T-helper 17 cell (primary cell): ENCODE measurements around the gene CREBBP. TPM values are rescaled to one million over a fixed set of nuclear protein-coding genes. Genes with fewer than 3 reads are reported as not detected.
A peak's percentile ranks its signal among the peaks of the same experiment; 100 is the strongest.

Experiments used
- ATAC-seq: fragments of 150-1000 bp; cut with Tn5 transposase; 2 replicates; pipeline ENCODE4 v1.10.0; 2021; ENCODE audit warnings: mild to moderate bottlenecking, moderate library complexity
- DNase-seq, 3 donors: peaks; one replicate each; pipeline versions ENCODE4 v3.0.0 to v3.0.0-alpha.2; 2020 to 2021
- H3K9me3 ChIP-seq: one replicate; pipeline ENCODE4 v1.7.0; 2013; ENCODE audit warnings: low read length, mild to moderate bottlenecking; ENCODE audit not compliant: control insufficient read depth, poor library complexity, severe bottlenecking
- H3K27ac Mint-ChIP-seq: one replicate; pipeline ENCODE4 v1.8.0; 2022; ENCODE audit warnings: mild to moderate bottlenecking, moderate library complexity, mixed read lengths
- H3K27me3 Mint-ChIP-seq: one replicate; pipeline ENCODE4 v1.8.0; 2022; ENCODE audit warnings: mixed read lengths
- H3K36me3 Mint-ChIP-seq: one replicate; pipeline ENCODE4 v1.8.0; 2022; ENCODE audit warnings: low read depth, mixed read lengths
- H3K4me1 Mint-ChIP-seq: one replicate; pipeline ENCODE4 v1.8.0; 2022; ENCODE audit warnings: mild to moderate bottlenecking, mixed read lengths
- H3K4me3 Mint-ChIP-seq: one replicate; pipeline ENCODE4 v1.8.0; 2022; ENCODE audit warnings: mild to moderate bottlenecking, moderate library complexity, mixed read lengths
- total RNA-seq, 4 donors: library from RNA in 2 of 4; stranded (reverse) in 2 of 4; gene quantifications; one replicate each; pipeline ENCODE4 v1.2.3 and lab custom pipeline; 2022 to 2026

Gene CREBBP
- total RNA-seq, 2 donors from 2014 or later: 158 to 173 TPM

DNA sequence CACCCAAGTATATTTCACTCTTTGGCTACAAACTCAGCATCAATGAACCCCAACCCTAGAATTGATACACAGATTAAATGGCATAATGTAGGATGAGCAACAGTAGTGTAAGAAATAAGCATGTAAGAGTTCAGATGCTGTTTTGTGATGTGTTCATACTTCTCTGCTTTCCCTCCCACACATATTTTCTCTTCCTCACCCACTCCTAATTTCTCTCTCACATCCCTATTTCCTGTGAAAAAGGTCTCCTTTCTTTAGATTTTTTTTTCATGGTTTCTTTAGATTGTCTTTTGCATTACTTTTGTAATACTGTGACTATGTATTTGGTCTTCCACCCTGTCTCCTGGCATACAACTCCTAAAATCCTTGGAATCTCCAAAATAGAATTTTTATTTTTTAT, 21.7 kb downstream of the CREBBP start:
- no peak overlapping the region for H3K27ac Mint-ChIP-seq
- no peaks in the 10 kb centered on the region for H3K9me3 ChIP-seq
- no peak overlapping the region for H3K4me3 Mint-ChIP-seq
- H3K27me3 Mint-ChIP-seq: no peaks in the 10 kb centered on the region
- DNase-seq (no peak), ATAC-seq (no peak)
- peaks cover 60% of the 10 kb centered on the region for H3K4me1 Mint-ChIP-seq
- H3K36me3 Mint-ChIP-seq: no peaks in the 10 kb centered on the region

DNA sequence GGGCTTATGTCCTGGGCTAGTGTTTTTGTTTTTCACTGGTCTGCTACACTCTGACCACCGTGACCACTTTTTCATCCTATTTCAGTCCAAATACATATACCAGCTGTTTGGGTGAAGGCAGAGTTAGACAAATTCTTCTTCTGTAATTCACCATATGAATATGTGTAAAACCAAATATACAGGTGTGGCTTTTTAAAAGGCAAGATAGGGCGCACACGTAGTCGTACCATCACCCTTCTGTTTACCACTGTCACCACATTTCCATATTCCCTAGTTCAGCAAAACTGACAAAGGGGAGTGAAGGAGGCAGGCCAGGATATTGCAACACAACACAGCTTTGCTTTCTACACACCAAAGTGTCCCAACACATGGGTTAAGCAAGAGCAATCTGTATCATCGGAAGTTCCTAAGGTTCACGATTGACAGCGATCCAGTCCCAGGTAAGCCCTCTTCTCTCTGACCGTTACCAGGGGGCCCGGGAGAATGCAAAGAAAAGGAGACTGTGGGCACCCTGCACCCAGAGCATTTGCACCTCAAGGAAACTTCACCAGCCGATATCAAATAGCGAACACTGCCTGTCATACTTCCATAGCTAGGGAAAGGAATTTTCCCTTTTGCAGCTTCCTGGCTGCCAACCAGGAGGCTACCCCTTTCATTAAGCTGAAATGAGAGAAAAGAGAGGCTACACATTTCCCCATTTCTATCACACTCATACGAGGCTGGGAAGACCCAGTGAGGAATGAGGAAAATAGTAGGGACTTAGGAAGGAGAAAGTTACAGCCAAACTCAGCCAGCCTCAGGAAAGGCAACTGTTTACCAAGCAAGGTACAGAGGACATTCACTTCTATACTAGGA, 23.1 kb downstream of the CREBBP start:
- ATAC-seq: no peak
- DNase-seq: no peak

DNA sequence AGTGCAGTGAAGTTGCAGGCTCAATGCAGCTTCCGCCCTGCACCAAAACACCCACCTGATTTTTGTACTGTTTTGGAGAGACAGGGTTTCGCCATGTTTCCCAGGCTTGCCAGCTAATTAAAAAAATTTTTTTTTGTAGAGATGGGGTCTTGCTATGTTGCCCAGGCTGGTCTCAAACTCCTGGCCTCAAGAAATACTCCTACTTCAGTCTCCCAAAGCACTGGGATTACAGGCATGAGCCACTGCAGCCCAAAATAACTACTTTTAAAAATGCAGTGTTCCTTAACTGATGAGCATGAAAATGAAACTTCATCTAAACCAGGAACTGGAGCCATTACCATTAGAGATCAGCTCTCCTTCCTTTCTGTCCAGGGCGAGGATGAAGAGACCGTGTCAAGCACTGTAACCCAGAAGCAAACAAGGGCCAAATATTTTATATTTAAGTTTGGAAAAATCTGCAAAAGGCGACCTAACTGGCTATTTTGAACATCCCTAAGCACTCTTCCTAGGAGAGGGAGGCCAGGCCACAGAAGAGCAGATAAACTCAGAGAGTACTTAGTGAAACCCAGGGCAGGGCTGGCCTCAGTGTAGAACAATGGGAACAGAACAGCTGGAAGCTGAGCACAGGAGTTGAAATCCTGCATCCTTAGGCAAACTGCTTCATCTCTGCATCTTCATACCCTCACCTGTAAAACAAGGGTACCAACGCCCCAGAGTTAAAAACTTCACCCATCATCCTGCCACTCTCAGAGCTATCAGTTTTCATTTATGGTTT, 24.0 kb downstream of the CREBBP start:
- no peaks in the 10 kb centered on the region for H3K9me3 ChIP-seq
- DNase-seq: no peak
- peak overlapping the region; percentile 29 for H3K27ac Mint-ChIP-seq
- peaks cover 51% of the 10 kb centered on the region for H3K4me1 Mint-ChIP-seq
- H3K4me3 Mint-ChIP-seq: peak overlapping the region; percentile 5
- ATAC-seq: no peak
- H3K27me3 Mint-ChIP-seq: no peaks in the 10 kb centered on the region
- no peaks in the 10 kb centered on the region for H3K36me3 Mint-ChIP-seq

More for the DNA sequence above, 23.1 kb downstream of the CREBBP start:
- no peaks in the 10 kb centered on the region for H3K27me3 Mint-ChIP-seq
- peaks cover 54% of the 10 kb centered on the region for H3K4me1 Mint-ChIP-seq
- peak overlapping the region; percentile 54 for H3K27ac Mint-ChIP-seq
- peak overlapping the region; percentile 33 for H3K4me3 Mint-ChIP-seq
- no peaks in the 10 kb centered on the region for H3K9me3 ChIP-seq
- H3K36me3 Mint-ChIP-seq: no peaks in the 10 kb centered on the region

DNA sequence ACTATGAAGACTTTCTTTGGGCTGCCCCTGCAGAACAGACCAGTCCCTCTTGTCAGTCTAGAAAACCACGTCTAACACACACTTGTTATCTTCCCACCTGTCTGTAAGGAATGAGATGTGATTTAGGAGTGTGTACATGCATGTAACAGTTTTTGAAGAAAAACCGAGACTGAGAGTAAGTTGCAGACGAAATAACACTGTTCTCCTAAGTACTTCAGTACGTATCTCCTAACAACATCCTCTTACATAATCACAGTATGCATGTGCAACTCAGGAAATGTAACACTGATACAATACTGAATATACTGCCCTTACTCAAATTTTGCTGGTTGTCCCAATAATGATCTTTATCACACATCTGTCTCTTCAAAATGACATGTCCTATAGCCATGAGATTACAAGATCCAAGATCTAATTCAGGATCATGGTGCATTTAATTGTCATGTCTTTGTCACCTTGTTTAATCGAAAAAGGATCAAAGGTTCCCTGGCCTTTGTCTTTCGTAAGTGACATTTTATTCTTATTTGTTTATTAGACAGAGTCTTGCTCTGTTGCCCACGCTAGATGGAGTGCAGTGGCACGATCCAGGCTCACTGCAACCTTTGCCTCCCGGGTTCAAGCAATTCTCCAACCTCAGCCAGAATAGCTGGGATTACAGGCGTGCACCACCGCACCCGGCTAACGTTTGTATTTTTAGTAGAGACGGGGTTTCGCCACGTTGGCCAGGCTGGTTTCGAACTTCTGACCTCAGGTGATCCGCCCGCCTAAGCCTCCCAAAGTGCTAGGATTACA, 25.6 kb downstream of the CREBBP start:
- H3K9me3 ChIP-seq: no peaks in the 10 kb centered on the region
- Mint-ChIP-seq H3K4me1 (peaks cover 50% of the 10 kb centered on the region), H3K27me3 (no peaks in the 10 kb centered on the region), H3K27ac (peak overlapping the region; percentile 57), H3K4me3 (no peak overlapping the region), H3K36me3 (no peaks in the 10 kb centered on the region)
- DNase-seq (no peak), ATAC-seq (no peak)

DNA sequence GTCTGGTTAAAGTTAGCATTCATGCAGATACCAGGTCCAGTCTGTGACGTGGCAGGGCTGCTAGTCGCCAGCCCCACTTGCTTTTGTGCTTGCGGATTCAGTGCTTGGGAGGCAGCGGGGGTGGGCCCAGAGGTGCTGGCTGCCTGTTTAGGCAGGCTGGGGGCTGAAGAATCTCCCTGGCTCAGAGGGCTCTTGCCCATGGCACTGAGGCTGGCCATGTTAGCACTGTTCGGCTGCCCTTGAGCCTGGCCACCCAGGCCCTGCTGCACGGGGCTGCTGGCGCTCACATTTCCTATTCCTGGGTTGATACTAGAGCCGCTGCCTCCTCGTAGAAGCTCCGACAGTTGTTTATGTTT, 30.0 kb downstream of the CREBBP start:
- no peaks in the 10 kb centered on the region for H3K27me3 Mint-ChIP-seq
- H3K4me1 Mint-ChIP-seq: peaks cover 31% of the 10 kb centered on the region
- ATAC-seq: no peak
- peaks cover 2% of the 10 kb centered on the region for H3K36me3 Mint-ChIP-seq
- no peaks in the 10 kb centered on the region for H3K9me3 ChIP-seq
- no peak overlapping the region for H3K27ac Mint-ChIP-seq
- no peak for DNase-seq
- H3K4me3 Mint-ChIP-seq: no peak overlapping the region

DNA sequence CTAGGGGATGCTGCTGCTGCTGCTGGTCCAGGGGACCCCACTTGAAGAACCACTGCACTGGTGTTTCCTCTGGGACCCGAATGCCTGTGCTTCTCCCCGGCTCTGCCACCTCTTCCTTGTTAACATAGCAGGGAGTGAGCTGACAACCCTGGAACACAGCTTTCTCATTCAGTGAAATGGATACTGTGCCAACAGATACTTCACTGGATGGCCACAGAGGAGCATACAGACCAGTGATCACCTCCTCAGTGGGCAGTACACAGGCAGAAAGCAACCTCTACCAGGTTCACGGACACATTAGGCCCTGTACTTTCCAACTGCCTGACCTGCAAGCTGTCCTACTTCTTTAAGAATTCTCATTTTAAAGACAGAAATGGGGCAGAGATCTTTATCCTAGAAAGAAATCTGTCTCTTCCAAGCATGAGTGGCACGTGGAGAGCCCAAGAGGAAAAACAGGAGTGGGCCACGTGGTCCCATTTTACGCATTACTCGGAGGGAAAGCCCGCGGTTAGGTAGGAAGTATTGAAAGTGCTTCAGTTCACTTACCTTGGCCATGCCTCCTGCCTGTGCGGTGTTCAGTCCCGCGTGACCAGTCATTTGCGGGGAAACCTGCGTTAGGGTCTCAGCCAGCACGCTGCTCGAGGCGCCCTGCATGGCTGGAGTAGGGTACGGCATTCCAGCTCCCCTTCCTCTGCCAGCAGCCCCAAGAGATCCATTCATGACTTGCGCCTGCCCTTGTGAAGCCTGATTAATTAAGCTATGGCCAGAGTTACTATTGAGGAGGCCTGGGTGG, 30.6 kb downstream of the CREBBP start:
- H3K4me3 Mint-ChIP-seq: no peak overlapping the region
- no peaks in the 10 kb centered on the region for H3K9me3 ChIP-seq
- peaks cover 33% of the 10 kb centered on the region for H3K4me1 Mint-ChIP-seq
- DNase-seq: no peak
- no peak overlapping the region for H3K27ac Mint-ChIP-seq
- no peak for ATAC-seq
- no peaks in the 10 kb centered on the region for H3K27me3 Mint-ChIP-seq
- H3K36me3 Mint-ChIP-seq: peaks cover 2% of the 10 kb centered on the region

DNA sequence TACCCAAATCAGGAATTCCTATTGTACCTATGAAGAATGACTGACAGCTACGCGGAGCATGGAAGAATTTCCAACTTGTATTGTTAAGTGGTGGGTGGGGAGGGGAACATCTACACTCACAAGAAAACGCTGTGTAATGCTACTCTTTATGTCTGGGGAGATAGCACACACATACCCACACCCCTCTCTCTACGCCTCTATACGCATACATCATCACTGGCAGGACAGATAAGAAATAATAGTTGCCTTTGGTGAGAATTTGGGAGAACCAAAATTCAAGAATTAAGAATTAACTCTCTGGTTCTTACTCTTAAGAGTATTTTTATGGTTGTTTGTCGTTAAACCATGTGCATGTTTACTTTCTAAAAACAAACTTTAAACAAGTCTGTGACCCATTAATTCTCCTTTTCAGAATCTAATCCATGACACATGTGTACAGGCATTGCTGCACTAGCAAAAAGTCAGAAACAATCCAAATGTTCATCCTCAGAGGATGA, 33.9 kb downstream of the CREBBP start:
- Mint-ChIP-seq H3K27me3 (no peaks in the 10 kb centered on the region), H3K36me3 (peaks cover 2% of the 10 kb centered on the region), H3K4me3 (no peak overlapping the region), H3K27ac (no peak overlapping the region), H3K4me1 (peaks cover 26% of the 10 kb centered on the region)
- H3K9me3 ChIP-seq: no peaks in the 10 kb centered on the region
- no peak for DNase-seq
- ATAC-seq: no peak

DNA sequence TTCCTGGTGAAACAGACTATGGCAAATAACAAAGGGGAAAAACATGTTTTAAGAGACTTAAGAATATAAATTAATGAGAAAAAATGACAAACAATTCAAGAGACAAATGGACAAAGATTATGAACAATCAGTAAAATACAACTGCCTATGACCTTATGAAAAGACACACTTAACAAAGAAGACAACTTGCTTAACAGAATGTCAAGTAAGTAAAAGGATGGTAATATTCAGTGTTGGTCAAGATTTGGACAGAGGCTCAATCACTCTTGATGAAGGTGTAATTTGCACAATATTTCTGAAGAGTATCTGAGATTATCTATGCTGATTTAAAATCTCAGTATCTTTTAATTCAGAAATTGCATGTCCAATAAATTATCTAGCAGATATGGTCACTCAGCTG, 34.4 kb downstream of the CREBBP start:
- Mint-ChIP-seq H3K4me3 (no peak overlapping the region), H3K27me3 (no peaks in the 10 kb centered on the region), H3K4me1 (peaks cover 26% of the 10 kb centered on the region), H3K27ac (peak overlapping the region; percentile 47), H3K36me3 (peaks cover 2% of the 10 kb centered on the region)
- DNase-seq (no peak), ATAC-seq (no peak)
- H3K9me3 ChIP-seq: no peaks in the 10 kb centered on the region

DNA sequence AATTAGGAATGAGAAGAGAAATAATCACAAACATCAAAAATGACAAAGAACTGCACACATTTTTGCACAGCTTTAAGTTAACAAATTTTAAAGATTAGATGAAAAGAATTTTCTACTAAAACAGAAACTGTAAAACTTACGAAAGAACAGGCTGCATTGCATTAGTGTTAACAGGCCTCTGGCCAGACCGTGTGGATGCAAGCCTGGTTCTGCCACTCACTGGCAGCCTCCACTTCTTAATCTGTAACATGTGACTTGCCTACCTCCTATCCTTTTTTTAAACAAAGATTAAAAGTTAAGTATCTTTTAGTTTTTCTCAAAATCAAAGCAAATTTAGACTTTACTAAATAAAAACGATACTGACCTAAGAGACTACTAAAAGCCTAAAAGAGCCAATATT, 37.5 kb downstream of the CREBBP start:
- no peaks in the 10 kb centered on the region for H3K36me3 Mint-ChIP-seq
- peaks cover 38% of the 10 kb centered on the region for H3K4me1 Mint-ChIP-seq

DNA sequence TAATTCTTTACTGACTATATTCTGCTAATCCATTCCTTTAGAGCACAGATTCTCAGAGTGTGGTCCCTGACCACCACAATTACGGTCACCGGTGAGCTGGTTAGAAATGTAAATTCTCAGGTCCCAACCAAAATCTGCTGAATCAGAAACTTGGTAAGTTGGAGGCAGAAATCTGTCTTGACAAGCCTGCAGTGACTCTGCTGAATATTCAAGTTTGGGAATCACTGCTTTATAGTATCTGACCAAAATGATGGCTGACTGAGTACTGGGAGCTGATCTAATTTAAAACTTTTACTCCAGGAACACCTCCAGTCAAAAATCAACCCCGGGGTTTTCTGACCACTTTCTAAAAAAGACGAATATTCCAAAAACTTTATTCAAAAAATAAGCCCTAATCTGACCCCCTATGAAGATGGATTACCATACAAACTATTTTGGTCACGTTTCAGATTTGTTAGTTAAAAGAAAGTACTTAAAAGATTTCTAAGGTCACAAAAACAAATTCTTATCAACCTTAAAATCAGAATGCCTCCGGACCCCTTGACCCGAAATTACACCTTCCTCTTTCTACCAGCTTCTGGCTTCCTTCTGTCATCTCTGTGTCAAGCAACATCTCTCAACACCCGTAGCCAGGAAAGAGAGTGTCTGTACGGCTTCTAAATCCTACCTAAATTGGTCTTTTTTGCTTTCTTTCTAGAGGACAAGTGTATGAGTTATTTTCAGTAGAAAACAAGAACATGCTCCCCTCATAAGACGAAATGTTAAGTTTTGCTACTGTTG, 38.6 kb downstream of the CREBBP start:
- Mint-ChIP-seq H3K36me3 (no peaks in the 10 kb centered on the region), H3K27ac (no peak overlapping the region), H3K4me1 (peaks cover 33% of the 10 kb centered on the region)

More for the DNA sequence above, 37.5 kb downstream of the CREBBP start:
- ATAC-seq (no peak), DNase-seq (no peak)
- no peak overlapping the region for H3K27ac Mint-ChIP-seq
- no peak overlapping the region for H3K4me3 Mint-ChIP-seq
- no peaks in the 10 kb centered on the region for H3K27me3 Mint-ChIP-seq
- no peaks in the 10 kb centered on the region for H3K9me3 ChIP-seq

DNA sequence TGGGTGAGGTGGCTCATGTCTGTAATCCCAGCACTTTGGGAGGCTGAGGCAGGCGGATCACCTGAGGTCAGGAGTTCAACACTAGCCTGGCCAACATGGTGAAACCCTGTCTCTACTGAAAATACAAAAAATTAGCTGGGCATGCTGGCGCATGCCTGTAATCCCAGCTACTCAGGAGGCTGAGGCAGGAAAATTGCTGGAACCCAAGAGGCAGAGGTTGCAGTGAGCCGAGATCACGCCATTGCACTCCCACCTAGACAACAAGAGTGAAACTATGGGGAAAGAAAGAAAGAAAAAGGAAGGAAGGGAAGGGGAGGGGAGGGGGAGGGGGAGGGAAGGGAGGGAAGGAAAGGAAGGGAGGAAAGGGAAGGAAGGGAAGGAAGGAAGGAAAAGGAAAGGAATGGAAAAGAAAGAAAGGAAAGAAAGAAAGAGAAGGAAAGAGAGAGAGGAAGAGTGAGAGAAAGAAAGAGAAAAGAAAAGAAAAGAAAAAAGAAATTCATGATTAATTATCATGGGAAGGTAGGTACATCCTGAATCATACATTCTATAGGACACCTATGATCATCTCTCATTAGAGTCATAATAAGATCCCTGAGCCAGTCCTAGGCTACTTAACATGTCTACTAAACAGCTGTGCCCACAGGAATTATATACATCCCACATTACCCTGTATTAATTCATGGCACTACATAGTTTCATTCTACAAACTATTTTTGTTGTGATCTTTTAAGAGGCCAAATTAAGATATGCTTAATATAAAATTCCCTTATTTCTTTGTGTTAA, 40.9 kb downstream of the CREBBP start:
- no peak overlapping the region for H3K4me3 Mint-ChIP-seq
- no peaks in the 10 kb centered on the region for H3K9me3 ChIP-seq
- ATAC-seq: no peak
- H3K27ac Mint-ChIP-seq: peak overlapping the region; percentile 1
- no peaks in the 10 kb centered on the region for H3K27me3 Mint-ChIP-seq
- no peak for DNase-seq
- H3K36me3 Mint-ChIP-seq: no peaks in the 10 kb centered on the region
- H3K4me1 Mint-ChIP-seq: peaks cover 22% of the 10 kb centered on the region

More for the DNA sequence above, 38.6 kb downstream of the CREBBP start:
- Mint-ChIP-seq H3K4me3 (no peak overlapping the region), H3K27me3 (no peaks in the 10 kb centered on the region)
- H3K9me3 ChIP-seq: no peaks in the 10 kb centered on the region
- DNase-seq (no peak), ATAC-seq (no peak)
